ENCODE data around the gene PPIE. TPM values are rescaled to one million over a fixed set of nuclear protein-coding genes. Genes with fewer than 3 reads are reported as not detected.

Gene PPIE
- total RNA-seq, 1 donor from 2014 or later = 29.8 TPM

DNA sequence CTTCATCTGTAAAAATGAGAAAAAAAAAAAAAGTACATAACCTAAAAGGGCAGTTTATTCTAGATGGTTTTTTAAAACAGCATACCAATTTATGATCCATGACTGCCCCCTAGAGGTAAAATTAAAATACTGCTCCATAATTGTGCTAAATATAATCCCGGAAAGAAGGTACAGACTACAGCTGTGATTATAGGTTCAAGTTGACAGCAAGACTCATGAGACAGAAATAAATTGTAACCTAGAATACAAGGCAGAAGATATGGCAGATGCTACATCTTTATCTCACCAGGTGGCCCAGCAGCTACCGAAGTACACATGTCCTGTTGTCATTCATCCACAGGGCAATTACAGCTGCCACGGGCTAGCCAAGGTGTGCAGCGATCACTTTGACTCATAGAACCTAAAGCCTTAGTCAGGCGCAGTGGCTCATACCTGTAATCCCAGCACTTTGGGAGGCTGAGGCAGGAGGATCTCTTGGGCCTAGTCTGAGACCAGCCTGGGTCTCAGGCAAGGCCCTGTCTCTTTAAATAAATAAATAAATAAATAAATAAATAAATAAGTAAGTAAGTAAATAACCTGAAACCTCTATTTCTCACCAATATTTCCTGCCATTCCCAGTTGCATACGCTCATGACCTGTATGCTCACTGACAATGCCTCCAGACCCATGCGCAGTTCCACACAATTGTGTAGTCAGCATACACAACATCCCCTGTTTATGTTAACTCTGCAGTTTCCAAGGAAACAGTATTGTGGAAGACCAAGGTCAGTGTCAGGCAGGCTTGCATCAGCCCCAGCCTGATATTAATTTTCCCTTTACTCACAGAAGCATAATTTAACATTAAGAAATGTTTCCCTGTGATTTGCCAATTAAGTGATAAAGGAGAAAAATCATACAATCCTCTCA, 18.3 kb upstream of the PPIE start:
- peak; percentile 83 for DNase-seq (ENCODE audit: low read depth)

DNA sequence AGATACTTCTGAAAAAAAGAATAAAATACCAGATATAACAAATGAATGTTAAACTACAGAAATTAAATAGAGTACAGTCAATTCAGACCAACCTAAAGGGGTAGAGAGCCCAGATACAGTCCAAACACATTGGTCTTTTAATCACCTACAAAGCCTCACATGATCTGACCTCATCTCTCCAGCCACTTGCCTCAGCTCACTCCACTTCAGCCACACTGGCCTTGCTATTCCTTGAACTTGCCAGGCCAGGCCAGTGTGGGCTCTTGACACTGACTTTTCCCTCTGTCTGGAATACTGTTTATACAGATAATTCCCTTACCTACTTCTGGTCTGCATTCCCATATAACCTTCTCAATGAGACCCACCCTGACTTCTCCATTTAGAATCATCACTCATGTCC, 17.0 kb upstream of the PPIE start:
- DNase-seq (ENCODE audit: low read depth) = no peak

DNA sequence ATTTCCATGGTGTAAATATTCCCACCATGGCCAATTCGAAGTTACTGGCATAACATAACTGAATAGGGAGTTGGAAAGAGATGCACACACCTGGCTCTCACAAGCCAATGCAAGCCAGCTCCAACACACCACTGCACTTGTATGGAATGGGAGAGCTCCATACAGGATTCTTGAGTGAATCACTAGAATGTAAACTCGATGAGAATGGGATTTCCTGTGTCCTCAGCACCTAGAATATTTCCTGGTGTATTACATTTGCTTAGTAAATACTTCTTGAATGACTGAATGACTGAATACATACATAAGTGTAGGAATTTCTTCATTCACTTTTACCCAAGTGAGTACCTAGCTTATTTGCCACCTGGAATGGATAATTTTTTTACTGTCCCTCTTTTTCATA, 16.2 kb upstream of the PPIE start:
- no peak for DNase-seq (ENCODE audit: low read depth)

DNA sequence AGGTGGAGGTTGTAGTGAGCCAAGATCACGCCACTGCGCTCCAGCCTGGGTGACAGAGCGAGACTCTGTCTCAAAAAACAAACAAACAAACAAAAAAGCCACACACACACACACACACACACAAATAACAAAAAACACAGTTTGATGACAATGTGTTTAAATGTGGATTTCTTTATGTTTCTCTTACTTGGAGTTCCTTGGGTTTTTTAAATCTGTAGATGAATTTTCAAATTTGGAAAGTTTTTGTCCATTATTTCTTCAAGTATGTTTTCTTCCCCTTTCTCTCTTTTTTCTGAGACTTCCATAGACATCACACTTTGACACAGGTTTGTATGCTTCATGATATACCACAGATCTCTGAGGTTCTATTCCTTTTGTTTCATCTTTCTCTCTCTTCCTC, 12.1 kb upstream of the PPIE start:
- no peak for DNase-seq (ENCODE audit: low read depth)

DNA sequence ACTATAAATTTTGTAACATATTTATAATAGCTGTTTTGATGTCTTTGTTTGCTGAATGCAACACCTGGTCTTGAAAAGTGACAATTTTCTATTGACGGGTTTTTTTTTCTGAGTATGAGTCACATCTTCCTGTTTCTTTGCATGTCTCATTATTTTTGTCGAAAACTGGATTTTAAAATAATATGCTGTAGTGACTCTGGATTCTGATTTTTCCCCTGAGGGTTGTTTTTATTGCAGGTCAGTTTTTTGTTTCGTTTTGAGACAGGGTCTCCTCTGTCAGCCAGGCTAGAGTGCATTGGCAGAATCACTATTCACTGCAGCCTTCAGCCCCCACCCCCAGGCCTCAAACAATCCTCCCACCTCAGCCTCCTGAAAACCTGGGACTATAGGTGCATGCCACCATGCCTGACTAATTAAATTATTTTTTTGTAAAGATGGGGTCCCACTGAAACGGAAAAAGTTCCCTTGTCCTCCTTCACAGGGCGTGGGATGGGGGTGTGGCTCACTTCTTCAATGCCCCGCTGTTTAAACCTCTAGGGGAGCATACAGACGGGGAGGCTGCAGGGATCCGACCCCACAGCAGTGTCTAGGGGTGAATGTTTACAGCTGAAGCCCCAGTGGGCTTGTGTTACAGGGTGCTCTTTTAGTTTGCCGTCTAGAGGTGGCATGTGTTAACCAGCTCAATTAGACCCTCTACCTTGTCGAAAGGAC, 11.3 kb upstream of the PPIE start:
- no peak for DNase-seq (ENCODE audit: low read depth)

DNA sequence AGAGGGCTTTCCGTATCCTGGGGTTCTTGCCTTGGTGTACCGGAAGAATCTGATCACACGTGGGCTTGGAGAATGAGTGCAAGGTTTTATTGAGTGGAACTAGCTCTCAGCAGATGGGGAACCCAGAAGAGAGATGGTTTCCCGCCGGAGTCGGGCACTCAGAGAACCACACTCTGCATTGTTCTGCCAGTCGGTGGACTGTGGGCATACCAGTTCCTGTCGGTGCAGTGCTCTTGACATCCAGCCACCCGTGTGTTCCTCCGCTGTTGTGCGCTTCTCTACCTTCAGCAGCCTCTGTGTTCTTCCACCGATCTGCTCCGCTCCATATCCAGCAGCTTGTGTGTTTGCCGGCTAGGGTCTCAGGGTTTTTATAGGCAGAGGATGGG, 10.8 kb upstream of the PPIE start:
- no peak for DNase-seq (ENCODE audit: low read depth)

DNA sequence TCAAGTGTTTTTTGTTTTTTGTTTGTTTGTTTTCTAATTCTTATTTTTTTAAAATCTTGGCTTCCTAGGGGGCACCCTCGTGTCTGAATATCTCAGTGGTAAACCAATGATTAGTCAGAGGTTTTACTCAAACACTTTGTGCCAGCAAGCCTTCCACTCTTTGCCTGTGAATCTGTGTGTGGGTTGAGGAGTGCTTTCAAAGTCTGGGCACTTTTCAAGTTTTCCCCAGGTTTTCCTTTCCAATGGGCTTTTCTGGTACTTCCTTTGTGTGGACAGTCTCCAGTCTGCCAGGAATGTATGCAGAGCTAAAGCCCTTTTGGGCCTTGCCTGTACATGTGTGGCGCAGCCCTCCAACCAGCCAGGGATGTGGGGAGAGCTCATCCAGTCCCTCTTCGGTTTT, 9.7 kb upstream of the PPIE start:
- DNase-seq (ENCODE audit: low read depth) = peak; percentile 45

DNA sequence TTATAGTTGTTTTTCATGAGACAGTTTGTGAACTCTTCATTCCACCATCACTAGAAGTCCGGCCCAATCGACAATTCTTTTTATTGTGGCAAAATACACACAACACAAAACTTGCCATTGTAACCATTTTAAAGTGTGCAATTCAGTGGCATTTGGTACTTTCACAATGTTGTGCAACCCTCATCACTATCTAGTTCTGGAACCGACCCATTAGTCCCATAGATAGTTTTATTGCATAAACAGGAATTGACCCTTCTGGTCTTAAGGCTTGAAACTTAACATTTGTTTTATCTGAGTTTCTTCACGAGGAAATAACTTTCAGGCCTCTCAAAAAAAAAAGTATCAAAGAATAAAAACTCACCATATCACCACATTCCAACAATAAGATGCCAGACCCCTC, 8.8 kb upstream of the PPIE start:
- no peak for DNase-seq (ENCODE audit: low read depth)

DNA sequence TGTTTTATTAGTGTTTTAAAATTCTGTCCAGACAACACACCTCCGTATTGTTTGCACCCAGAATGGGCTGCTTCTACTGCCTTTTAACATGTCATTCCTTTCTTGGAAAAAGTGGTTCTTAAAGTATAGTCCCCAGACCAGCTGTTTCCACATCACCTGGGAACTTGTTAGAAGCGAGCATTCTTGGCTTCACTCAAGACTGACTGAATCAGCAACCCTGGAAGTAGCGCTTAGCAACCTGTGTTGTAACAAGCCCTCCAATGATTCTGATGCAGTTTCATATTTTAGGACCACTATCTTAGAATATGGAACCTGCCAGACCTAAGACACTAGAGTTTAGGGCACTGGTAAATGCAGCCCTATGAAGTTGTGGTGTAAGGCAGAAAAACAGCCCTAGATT, 6.0 kb upstream of the PPIE start:
- no peak for DNase-seq (ENCODE audit: low read depth)

DNA sequence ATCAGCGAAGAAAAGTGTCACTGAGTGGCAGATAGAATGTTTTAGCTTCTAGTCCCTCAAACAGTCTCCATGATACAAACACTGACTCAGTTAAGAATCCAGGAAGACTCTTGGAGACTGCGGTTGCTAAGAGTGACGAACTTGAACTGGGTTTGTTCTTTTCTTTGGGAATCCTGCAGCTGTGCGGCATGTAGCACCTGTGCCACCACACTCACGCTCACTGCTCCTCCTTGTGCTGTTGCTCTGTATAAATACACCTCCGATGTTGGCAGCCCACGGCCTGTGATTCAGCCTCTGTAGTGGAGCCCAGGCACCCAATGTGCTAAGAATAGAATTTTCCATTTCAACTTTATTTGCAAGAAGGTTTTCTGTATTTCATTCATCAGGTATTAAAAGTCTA, 5.5 kb upstream of the PPIE start:
- DNase-seq (ENCODE audit: low read depth) = peak; percentile 86

DNA sequence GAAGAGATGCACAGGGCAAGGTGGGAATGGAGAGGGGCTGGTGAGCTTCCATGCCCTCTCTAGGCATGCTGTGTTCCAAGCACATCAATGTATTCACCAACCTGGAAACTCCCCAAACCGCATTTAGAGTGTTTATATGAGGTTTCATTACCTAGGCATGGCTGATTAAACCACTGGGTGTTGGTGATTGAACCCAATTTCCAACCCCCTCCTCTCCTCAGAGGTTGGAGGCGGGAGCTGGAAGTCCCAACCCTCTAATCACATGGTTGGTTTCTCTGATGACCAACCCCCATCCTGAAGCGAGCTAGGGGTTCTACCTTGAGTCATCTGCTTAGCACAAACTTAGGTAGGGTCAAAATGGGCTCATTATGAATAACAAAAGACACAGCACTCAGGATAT, 3.0 kb upstream of the PPIE start:
- no peak for DNase-seq (ENCODE audit: low read depth)

DNA sequence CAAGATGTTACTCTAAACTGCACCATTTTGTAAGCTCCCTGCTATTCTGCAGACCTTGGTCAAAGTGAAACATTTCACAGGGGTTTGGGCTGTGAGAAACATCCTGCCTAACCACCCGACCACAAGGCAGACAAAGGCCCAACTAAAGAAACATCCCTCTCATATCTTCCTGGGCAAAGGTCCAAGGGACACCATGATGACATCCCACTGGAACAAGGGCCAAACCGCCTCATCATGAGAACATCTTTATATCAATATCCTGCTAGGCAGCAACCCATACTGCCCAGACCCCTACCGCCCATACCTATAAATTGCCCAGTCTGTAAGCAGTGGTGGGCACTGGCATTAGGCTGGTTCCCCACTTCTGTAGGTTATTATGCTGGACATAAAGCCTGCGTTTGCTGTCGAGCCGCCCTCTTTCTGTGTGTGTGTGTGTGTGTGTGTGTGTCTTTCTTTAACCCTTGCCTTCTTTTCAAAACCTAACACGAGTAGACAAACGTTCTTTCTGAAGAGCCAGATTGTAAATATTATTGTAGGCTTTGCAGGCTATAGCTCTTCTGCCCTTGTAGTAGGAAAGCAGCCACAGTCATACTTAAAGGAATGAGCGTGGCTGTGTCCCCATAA, 1.0 kb upstream of the PPIE start:
- peak; percentile 91 for DNase-seq (ENCODE audit: low read depth)

DNA sequence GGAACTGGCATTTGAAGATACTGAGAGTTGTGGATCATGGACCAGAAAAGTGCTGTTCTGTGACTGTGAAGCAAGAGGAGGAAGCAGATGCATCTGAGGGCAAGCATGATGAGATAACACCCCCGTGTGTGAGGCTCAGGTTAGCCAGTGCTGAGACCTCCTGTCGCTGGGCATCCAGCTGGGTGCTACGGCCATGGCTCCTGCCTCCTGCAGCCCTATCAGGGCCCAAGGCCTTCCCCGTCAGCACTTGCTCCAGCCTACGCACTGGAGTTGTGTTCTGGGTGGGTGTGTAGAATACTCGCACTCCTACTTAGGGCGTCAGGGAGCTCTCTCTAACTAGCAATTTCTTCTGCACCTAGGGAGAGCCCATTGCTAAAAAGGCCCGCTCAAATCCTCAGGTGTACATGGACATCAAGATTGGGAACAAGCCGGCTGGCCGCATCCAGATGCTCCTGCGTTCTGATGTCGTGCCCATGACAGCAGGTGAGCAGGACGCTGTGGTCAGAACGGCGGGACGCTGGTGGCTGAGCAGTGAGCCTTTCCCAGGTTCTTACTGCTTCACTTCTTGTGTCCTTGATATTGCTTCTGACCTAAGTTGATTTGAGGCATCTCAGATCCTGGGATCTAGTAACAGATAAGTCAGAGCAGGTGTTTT, 6.5 kb downstream of the PPIE start:
- no peak for DNase-seq (ENCODE audit: low read depth)

DNA sequence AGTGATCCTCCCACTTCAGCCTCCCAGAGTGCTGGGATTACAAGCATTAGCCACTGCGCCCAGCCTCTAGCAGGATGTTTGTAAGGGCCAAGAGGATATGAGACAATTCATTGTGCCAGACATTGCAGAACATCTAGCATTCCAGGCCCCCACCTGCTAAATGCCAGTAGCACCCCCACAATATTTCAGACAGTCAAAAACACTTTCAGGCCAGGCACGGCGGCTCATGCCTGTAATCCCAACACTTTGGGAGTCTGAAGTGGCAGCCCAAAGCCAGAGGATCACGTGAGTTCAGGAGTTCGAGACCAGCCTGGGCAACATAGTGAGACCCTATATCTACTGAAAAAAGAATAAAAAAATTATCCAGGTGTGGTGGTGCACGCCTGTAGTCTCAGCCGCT, 12.9 kb downstream of the PPIE start:
- DNase-seq (ENCODE audit: low read depth) = no peak

DNA sequence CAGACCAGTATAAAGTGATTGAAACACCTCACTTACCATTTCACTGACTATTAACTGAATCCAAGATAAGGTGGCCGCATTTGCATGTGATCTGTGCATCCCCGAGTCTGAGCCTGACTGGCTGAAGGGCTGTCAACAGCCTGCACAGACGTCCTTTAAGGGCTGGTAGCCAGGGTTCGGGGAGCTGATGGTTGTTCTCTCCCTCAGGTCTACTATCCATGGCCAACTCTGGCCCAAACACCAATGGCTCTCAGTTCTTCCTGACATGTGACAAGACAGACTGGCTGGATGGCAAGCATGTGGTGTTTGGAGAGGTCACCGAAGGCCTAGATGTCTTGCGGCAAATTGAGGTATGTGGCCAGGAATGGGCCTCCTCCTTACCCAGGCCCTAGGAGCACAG, 14.0 kb downstream of the PPIE start:
- no peak for DNase-seq (ENCODE audit: low read depth)

DNA sequence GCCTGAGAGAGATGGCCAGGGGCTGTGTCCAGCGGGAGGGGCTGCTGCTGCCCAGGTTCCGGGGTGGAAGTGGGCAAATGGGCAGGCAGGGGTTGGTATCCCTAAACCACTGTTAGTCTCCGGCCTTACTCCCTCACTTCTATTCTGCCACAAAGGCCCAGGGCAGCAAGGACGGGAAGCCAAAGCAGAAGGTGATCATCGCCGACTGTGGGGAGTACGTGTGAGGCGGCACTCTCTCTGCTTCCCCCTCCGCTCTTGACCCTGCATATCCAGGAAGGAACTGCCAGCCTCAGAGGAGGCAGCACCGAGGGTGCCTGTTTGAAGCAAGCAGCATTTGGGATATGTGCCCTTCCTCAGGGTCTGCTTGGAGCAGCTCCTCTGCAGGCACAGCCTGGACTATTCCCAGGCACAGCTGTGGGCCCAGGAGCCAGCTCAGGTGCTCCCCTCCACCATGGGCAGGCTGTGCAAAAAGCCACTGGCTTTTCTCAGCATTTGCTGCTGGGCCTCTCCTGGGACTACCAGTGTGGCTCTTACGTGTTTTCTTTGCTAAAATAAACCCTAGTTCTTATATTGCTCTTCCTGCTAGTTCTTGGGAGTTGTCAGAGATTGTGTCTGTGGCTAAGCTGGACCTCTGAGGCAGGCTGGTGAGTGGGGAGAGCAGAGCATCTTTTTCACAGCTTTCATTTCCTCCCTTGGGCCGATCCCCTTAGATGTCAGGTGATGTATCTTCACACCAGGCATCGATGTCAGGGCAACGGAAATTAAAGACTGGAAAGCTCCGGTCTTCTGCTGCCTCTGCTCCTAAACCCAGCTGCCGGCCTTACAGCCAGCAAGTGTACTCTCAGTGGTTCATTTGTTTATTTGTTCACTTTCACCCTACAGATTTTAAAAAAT, 14.7 kb downstream of the PPIE start:
- DNase-seq (ENCODE audit: low read depth) = no peak

DNA sequence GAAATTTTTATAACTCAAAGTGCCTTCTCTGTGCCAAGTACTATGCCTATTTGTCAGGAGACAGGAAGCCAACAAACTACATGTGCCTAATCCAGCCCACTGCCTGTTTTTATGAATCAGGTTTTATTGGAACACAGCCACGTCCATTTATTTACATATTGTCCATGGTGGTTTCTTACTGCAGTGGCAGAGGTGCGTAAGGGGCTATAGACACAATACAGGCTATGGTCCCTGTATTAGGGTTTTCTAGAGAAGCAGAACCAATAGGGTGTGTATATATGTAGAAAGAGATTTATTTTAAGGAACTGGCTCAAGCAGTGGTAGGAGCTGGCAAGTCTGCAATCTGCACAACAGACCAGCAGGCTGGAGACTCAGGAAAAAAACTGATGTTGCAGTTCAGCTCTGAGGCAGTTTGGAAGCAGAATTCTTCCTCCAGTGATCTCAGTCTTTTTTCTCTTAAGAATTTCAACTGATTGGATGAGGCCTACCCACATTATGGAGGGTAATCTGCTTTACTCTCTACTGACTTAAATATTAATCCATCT, 15.4 kb downstream of the PPIE start:
- DNase-seq (ENCODE audit: low read depth) = no peak

DNA sequence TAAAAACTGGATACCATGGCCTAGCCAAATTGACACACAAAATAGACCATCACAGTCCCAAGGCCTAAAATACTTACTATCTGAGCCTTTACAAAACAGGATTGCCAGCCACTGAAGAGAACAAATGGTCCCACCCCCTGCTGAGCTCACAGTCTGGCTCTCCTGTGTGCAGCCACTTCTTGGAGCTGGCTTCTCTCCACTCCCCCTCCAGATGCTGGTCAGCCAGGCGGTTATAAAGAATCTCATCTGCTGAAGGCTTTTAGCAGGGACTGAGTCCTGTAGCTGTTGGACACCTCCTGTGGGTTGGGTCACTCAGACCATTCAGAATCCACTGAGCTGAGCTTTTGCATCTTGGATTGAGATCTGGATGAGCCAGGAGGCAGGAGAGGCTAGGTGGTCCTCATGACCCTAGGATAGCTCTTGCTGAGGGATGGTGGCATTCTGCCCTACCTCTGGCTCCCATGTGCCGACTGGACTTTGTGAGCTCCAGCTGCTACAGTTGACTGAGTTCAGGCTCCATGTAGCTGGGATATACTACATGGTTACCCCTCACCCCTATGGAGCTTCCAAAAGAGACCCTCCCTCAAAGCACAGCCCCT, 16.3 kb downstream of the PPIE start:
- DNase-seq (ENCODE audit: low read depth) = peak; percentile 64

DNA sequence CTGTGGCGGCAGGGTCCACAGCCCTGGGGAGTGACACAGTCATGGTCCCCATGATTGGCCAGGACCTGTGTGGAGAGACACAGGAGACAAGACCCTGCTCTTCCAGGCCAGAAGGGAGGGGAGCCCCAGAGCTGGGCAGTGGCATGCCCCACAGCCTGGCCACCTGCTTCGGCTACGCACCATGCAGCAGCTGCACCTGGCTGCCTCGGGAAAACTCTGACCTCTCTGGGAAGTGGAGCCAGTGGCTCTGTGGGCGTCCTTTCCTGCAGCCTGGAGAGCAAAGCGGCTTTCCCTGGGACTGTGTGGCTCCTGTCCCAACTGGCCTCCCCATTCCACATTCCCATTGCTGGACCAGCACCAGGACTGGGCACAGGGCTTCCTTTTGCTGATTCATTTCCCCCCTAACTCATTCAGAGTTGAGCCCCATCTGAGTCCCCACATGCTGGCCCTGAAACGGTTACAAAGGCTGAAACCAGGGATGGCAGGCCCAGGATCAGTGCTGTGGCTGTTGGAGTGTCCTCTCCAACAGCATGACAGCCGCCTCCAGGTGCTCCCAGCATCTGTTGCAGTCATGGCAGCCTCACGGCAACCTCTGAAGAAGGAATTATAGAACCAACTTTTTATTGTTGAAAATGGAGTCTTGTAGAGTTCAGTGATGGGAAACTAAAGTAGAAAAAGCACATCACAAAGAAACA, 17.4 kb downstream of the PPIE start:
- DNase-seq (ENCODE audit: low read depth) = peak; percentile 69

Measured in myocyte (in vitro differentiated cells).